ENCODE data around the gene HS6ST3. TPM values are rescaled to one million over a fixed set of nuclear protein-coding genes. Genes with fewer than 3 reads are reported as not detected.
"Not testable (repeated sequence)": the region's sequence is repeated elsewhere in the genome, so short reads cannot be mapped to it uniquely, and the experiment has no call there.

HS6ST3 gene
- total RNA-seq, 1 donor: 0.36 TPM

DNA sequence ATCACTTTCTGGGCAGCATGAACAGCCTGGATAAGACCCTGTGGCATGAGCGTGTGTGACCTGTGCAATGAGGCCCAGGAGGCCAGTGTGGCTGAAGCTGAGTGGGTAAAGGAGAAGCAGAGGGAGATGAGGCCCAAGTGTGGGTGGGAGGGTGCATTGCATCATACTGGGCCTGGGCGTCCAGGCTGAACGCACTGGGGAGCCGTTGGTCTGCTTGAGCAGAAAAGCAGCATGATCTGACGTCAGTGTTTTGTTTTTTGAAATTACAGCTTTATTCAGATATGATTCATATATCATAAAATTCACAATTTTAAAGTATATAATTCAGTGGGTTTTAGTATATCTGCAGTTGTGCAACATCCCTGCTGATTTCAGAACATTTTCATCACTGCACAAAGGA lies 409.7 kb downstream of the HS6ST3 start:
- no peak for DNase-seq (ENCODE audit: low read depth)
- no peak overlapping the region for H3K4me3 ChIP-seq (ENCODE audit: low read depth, low read length)
- TF ChIP-seq, protein P1, sequence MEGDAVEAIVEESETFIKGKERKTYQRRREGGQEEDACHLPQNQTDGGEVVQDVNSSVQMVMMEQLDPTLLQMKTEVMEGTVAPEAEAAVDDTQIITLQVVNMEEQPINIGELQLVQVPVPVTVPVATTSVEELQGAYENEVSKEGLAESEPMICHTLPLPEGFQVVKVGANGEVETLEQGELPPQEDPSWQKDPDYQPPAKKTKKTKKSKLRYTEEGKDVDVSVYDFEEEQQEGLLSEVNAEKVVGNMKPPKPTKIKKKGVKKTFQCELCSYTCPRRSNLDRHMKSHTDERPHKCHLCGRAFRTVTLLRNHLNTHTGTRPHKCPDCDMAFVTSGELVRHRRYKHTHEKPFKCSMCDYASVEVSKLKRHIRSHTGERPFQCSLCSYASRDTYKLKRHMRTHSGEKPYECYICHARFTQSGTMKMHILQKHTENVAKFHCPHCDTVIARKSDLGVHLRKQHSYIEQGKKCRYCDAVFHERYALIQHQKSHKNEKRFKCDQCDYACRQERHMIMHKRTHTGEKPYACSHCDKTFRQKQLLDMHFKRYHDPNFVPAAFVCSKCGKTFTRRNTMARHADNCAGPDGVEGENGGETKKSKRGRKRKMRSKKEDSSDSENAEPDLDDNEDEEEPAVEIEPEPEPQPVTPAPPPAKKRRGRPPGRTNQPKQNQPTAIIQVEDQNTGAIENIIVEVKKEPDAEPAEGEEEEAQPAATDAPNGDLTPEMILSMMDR (IDR thresholded peaks at IDR 0.05; ENCODE audit: insufficient read depth, low read length): no peak

DNA sequence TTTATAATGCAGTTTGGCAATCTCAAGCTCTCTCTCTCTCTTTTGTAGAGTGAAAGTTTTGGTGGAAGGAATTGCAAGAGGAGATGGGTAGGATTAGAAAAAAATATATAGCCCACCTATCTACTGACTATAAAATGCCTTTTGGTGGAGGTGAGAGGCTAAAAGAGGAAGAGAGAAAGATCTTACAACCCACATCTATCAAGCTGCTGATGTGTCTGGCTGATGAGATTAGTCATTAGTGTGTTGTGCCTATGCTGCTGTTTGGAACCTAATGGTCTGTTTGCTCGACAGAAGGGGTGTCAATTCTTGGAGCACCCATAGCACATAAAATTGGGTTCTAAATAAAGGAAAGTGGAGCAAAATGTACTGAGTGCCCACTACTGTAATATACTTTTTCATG lies 411.0 kb downstream of the HS6ST3 start:
- no peak overlapping the region for H3K4me3 ChIP-seq (ENCODE audit: low read depth, low read length)
- DNase-seq (ENCODE audit: low read depth): no peak
- TF ChIP-seq, protein P1 (IDR thresholded peaks at IDR 0.05; ENCODE audit: insufficient read depth, low read length): no peak

DNA sequence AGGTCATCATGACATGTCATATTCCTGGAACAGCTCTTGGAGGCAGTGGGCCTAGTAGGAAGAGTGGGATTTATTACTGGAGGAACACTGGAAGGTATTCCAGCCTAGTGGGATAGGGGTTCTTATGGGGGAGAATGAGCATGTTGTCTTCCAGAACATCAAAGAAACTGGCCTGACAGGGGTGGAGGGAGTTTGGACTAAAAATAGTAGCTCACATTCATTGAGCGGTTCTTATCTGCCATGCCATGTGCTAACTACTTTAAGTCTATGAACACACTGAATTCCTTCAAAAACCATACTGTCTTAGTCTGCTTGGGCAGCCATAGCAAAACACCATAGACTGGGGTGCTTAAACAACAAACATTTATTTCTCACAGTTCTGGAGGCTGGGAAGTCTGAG lies 413.6 kb downstream of the HS6ST3 start:
- no peak for DNase-seq (ENCODE audit: low read depth)
- TF ChIP-seq, protein P1 (IDR thresholded peaks at IDR 0.05; ENCODE audit: insufficient read depth, low read length): no peak
- no peak overlapping the region for H3K4me3 ChIP-seq (ENCODE audit: low read depth, low read length)

DNA sequence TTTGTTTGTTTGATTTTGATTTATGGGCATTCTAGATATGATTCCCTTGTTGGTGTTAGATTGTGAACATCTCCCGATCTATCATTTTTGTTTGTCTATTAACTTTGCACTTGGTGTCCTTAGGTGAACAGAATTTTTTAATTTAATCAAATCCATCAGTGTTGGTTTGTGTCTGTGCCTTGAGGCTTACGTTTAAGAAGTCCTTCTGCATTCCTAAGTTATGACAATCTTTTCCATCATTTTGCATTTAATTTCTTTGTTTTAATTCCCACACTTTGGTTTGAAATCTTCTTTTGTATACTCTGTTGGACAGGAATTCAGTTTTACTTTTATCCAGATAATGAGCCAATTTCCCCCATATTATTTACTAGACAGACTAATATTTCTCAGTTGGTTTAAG lies 421.7 kb downstream of the HS6ST3 start:
- no peak overlapping the region for H3K4me3 ChIP-seq (ENCODE audit: low read depth, low read length)
- no peak for DNase-seq (ENCODE audit: low read depth)
- TF ChIP-seq, protein P1 (IDR thresholded peaks at IDR 0.05; ENCODE audit: insufficient read depth, low read length): no peak

DNA sequence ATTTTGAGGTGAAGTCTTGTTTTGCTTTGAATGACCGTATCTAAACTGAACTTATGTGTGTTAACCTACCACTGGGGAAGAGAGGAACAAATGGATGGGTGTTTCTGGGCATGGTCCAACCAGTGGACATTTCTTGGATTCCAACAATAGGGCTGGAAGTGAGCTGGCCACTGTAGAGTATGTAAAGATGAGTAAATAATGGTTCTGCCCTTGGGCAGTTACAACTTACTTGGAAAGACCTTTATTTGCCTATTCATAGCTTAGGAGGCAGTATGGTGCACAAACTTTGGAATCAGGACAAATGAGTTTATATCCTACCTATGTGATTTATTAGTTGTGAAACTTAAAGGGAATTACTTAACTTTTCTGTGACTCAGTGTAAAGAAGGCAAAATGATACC lies 429.5 kb downstream of the HS6ST3 start:
- H3K4me3 ChIP-seq (ENCODE audit: low read depth, low read length): no peak overlapping the region
- TF ChIP-seq, protein P1 (IDR thresholded peaks at IDR 0.05; ENCODE audit: insufficient read depth, low read length): no peak
- DNase-seq (ENCODE audit: low read depth): no peak

DNA sequence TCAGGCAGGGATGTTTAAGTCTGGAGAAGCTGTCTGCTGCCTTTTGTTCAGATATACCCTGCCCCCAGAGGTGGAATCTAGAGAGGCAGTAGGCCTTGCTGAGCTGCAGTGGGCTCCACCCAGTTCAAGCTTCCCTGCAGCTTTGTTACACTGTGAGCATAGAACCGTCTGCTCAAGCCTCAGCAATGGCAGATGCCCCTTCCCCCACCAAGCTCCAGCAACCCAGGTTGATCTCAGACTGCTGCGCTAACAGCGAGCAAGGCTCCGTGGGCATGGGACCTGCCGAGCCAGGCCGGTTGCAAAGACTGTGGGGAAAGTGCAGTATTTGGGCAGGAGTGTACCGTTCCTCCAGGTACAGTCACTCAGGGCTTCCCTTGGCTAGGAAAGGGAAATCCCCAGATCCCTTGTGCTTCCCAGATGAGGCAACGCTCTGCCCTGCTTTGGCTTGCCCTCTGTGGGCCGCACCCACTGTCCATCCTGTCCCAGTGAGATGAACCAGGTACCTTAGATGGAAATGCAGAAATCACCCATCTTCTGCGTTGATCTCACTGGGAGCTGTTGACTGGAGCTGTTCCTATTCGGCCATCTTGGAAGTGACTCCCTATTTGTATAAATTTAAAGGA lies 434.6 kb downstream of the HS6ST3 start:
- not testable (repeated sequence) for H3K4me3 ChIP-seq (ENCODE audit: low read depth, low read length); DNase-seq (ENCODE audit: low read depth)

DNA sequence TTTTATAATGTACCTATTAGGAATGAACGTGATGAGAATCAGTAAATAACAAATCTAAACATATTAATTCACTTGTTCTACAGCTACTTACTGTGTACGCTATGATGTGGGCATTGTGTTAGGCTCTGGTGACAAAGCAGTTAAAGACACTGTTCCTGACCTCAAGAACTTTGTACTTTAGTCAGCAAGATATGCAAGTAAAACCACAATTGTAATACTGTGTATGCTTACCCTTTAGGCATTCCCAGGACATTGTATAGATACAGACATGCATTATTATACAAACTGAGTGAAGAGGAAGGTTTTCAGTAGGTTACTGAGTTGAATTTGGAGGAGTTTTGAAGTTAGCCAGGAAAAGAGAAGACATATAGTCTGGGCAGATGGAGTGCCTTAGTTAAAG lies 435.8 kb downstream of the HS6ST3 start:
- DNase-seq (ENCODE audit: low read depth): no peak
- TF ChIP-seq, protein P1 (IDR thresholded peaks at IDR 0.05; ENCODE audit: insufficient read depth, low read length): no peak
- no peak overlapping the region for H3K4me3 ChIP-seq (ENCODE audit: low read depth, low read length)
